HPDE6-E6E7 (cell line): ENCODE measurements around the gene SPNS2.

Experiments used
- DNase-seq: peaks from one replicate; pipeline ENCODE4 v3.0.0; 2011; ENCODE audit warnings: missing footprints; ENCODE audit errors: extremely low spot score

Gene SPNS2

GRCh38 chr17:4549781-4550533 lies 51.3 kb downstream of the SPNS2 start:
- no peak for DNase-seq

DNA sequence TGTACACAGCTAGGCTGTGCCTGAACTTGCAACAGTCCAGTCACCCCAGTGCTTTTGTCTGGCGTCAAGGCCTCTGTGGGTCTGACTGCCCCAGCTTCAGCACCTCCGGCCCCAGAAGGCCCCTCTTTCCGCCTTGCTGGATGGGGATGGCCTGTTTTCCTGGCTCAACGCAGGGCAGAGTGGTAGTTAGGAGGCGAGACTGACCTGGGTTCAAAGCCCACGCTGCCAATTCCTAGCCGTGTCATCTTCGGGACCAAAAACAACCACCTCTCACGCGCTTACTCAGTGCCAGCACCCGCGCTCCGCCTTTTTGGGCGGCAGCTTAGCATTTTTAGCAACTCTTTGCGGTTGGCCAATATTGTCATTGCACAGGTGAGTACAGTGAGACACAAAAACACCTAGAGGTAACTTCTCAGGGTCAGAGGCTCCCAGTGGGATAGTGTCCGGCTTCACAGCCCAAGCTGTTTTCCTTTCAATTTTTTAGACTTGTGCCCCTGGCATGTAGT lies 51.9 kb downstream of the SPNS2 start:
- no peak for DNase-seq

GRCh38 chr17:4551141-4551540 lies 52.5 kb downstream of the SPNS2 start:
- no peak for DNase-seq

DNA sequence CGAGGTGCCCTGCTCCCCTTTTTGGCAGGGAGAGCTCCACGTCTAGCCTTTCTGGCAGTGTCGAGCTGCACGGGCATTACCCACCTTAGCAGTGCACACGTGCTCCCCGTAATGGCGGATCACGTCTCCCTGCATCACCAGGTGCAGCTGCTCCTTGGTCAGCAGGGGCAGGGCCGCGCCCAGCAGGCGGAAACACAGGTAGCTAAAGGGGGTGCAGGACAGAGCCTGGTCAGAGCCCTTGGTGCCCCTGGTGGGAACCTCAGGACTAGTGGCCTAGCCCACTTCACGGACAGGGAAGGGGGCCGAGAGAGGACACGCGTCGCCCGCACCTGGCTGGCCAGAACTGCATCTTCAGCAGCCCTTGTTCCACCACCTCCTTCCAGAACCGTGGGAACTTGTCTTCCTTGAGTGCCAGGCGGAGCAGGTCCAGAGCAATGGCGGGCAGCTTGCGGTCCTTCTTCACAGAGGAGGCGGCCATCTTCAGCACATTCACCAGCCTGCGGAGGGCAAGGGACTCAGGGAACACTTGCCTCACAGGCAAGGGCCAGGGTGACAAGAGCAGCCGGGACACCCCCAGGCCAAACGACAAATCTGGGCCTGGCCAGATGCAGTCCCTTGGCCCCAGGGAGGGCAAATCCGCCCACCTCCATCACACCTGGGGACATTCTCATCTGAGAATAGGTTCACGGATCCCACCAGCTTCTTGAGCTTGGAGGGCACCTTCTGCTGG lies 53.3 kb downstream of the SPNS2 start:
- no peak for DNase-seq

DNA sequence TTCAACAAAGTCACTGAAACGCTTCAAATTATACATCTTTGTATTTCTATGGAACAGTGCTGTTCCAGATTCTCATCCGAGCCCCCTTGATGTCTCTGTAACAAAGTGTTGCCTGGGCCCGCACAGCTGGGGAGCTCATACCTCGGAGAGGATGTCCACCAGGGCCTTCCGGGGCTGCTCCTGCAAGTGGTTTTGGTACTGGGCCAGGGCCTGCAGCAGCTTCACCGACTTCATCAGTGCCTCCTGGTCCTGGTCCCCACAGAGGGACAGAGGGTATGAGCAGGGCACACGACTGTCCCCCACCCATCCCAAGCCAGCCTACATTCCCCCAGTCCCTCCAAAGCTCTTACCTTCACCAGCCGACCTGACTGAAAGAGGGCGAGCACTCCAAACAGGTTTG lies 55.0 kb downstream of the SPNS2 start:
- no peak for DNase-seq

DNA sequence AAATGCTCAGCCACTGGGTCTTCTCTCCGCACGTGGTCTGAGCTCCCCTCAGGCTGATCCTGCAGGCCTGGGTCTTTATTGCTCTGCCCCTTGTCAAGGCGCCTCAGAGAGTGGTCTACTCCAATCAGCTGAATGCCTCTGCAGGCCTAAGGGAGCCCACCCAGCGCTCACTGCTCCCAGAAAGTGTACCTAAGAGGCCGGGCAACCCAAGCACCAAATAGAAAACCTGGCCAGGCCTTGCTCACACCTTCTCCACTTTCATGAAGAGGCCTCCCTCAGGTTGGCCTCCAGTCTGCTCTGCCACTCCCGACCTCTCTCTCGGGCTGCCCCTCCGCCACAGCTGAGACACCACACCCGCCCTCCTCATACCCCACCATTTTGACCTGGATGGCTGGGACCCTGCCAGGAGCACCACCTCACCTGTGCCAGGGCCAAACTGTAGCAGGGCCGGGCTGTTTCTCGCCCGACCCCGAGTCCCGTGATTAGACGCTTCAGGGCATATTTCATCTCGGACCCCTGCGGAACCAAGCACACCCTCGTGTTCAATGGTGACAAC lies 55.8 kb downstream of the SPNS2 start:
- DNase-seq = no peak

- DNase-seq = peak; percentile 99
Observed at GRCh38 chr17:4554997-4555799, 56.5 kb downstream of the SPNS2 start, which contains the start of gene MYBBP1A. MYBBP1A (minus strand) TSS chr17:4555384; CDS start chr17:4555324, 60 bp downstream.

DNA sequence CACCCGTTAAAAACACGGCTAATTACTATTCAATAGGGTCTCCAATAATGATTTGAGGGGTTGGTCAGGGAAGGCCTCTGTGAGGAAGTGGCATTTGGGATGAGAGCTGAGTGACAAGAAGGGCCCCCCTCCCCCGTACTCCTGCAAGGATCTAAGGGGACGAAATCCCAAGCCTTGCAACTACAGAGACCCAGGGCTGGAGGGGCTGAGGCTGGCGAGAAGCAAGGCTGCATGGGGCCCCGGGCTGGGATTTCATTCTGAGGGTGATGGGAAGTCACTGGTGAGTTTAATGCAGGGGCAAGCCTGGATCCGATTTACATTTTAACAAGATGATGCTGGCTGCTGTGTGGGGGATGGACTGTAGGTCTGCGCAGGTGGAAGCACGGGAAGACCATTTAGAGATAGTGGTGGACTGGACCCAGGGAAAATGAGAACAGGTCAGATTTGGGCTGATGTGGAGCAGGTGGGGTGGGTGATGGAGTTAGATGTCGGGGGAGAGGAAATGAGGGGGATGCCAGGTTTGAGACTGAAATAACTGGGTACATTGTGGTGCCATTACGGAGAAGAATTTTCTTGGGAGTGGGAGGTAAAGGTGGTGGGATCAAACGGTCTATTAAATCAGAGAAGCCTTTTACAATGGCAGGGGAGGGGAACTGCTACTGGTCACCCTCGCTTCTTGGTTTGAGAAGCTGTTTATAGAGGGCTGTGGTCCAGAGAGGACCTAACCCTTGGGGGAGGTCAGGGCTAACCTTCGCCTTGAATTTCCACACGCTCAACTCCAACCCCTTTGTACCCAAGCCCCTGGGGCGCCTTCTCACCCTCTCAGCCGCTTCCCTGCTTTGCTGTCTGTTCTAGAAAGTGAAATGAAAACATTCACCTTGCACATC lies 57.4 kb downstream of the SPNS2 start:
- no peak for DNase-seq

DNA sequence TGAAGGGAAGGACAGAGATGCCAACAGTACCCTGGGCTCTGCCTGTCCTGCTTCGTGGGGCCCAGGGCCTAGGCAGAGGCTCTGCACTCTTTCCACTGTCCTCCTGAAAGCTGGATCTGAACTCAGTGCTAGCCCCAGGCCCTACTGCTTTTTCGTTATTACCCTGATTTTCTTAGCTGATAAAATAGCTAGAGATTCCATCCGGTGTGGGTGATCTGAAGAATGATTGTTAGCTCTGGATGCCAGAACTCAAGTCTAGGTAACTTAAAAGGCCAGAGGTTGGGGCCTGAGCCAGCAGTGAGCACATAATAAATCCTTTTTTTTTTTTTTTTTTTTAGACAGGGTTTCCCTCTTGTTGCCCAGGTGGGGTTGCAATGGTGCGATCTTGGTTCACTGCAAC lies 58.3 kb downstream of the SPNS2 start:
- no peak for DNase-seq

GRCh38 chr17:4557626-4558346 lies 59.1 kb downstream of the SPNS2 start:
- DNase-seq = no peak

- no peak for DNase-seq
Observed at GRCh38 chr17:4558347-4558971, 59.8 kb downstream of the SPNS2 start.

- DNase-seq = no peak
Observed at GRCh38 chr17:4559139-4559791, 60.6 kb downstream of the SPNS2 start.

GRCh38 chr17:4559966-4560365 lies 61.3 kb downstream of the SPNS2 start:
- no peak for DNase-seq

DNA sequence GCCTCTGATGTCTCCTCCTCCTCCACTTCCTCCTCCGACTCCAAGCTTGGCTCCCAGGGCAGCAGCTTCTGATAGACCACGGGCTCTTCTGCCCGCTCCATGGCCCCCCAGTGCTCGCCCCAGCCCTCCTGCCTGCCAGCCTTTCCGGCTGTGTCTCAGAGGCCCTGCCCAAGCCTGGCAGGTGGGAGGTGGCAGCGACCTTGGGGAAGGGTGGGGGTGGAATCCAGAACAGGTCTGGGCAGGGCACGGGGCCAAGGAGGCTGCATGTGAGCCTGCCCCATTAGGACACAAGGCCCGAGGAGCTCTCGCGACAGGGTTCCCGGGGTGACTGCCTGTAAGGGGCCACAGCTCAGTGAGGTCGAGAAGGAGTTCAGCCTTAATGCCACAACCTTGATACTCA lies 61.7 kb downstream of the SPNS2 start, which contains the start of gene GGT6:
Gene GGT6 (minus strand): TSS at position 157 of the 400 bp plus-strand sequence. CDS start 56 bp downstream, at position 101.
- DNase-seq = no peak

DNA sequence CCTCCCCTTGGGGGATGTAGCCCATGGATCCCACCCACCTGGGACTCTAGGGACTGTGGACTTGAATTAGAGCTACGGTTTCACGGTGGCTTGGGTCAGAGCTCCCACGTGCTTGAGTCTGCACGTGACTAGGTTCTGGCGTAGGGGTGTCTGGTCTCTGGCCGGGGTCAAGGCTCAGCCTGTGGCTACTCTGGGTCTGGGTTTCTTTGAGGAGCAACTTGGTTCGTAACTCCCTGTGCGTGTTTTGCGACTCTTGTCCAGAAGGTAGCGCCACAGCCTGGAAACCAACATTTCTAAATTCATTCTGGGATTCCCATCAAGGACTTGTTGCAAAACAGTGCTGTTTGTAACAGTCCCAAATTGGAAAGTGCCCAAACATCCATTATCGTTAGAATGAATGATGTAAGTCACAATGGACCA lies 62.2 kb downstream of the SPNS2 start:
- DNase-seq = no peak

GRCh38 chr17:4562015-4562969 lies 63.6 kb downstream of the SPNS2 start:
- DNase-seq = no peak

DNA sequence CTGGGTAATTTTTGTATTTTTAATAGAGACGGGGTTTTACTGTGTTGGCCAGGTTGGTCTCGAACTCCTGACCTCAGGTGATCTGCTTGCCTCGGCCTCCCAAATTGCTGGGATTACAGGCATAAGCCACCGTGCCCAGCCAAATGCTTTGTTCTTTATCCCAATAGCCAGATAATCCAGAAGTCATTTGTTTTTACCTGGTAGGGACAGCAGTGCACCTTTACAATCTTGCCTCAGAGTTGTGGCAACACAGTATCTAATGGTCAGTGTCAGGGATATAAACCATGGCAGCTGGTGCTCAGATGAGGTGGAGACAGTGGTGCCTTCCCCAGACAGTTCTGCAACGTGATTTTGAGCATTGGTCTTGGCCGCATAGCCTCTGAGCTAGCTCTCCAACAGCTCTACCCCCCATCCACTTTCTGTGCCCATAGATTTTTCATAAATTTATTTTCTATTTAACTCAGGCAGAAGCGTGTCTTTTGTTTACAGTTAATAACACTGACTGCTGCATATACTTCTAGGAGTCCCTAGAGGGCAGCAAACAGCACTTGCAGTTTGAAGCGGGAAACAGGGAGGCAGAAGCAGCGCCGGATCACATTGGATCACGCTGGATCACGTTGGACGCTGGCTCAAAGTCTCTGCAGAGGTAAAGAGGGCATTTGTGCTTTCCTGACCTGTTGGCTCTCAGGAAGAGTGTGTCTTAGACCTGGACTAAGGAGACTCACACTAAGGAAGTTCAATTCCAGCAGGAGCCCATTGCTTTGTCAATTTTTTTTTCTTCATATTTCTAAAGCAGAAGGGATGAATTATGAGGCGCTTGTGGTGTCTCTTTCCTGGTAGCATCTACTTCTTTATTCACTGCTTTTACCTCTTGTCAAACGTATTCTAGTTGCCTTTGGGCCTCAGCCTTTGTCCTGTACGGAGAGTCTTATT lies 66.8 kb downstream of the SPNS2 start:
- peak; percentile 69 for DNase-seq
